PC-9 (cell line): ENCODE results near the gene GPR160.

Source experiments
- CTCF ChIP-seq: fragments of 200-600 bp; sonication (generic); conservative IDR thresholded peaks from 2 replicates; pipeline ENCODE4 v1.6.1; 2017; ENCODE audit warnings: mixed run types, antibody characterized with exemption, mild to moderate bottlenecking, moderate library complexity
- EZH2 ChIP-seq: fragments of 200-600 bp; sonication (generic); IDR thresholded peaks from 2 replicates; pipeline ENCODE4 v1.8.0; 2017; ENCODE audit warnings: antibody characterized with exemption, low read depth

- TF ChIP-seq CTCF (no peak), EZH2 (no peak)
Measured at GRCh38 chr3:170000051-170000450, 37.7 kb upstream of the GPR160 start.
